Endothelial cell of umbilical vein (primary cell): ENCODE results near the gene PAAF1. TPM values are rescaled to one million over a fixed set of nuclear protein-coding genes. Genes with fewer than 3 reads are reported as not detected.

ENCODE experiments used
- BruUV-seq: library from RNA; stranded (reverse); fragments of 400-500 nt; replicated peaks from 2 replicates; lab custom pipeline; 2021; lab: Mats Ljungman, UMichigan
- CTCF ChIA-PET: fragments of 300-600, 350-600 bp; sonication (Branson Sonifier 250); formaldehyde crosslinking; loops from one replicate; lab custom pipeline; 2021; ENCODE audit warnings: antibody characterized with exemption, inconsistent platforms; lab: Charles Lee
- POLR2A ChIA-PET: fragments of 300-600, 350-600 bp; sonication (Branson Sonifier 250); formaldehyde crosslinking; loops from one replicate; lab custom pipeline; 2021; ENCODE audit warnings: antibody characterized with exemption, inconsistent platforms; lab: Charles Lee
- DNase-seq: peaks from one replicate; pipeline ENCODE4 v3.0.0-alpha.2; 2011; ENCODE audit warnings: low read depth, low spot score
- FAIRE-seq: peaks from 2 replicates; lab custom pipeline; 2011; peaks lifted over from hg19 to GRCh38; lab: Jason Lieb, UNC
- H2AFZ ChIP-seq: 2 replicates; pipeline ENCODE4 v1.6.0; 2012; ENCODE audit warnings: low read depth, low read length, control low read depth, inconsistent platforms
- H3K27ac ChIP-seq: 2 replicates; pipeline ENCODE4 v1.5.1; 2011; ENCODE audit warnings: low read depth, mild to moderate bottlenecking, control low read depth, low read length, moderate library complexity; ENCODE audit not compliant: insufficient read depth
- H3K27me3 ChIP-seq, 2 experiments: 2 replicates each; pipeline versions ENCODE4 v1.6.0 to v1.6.1; 2011; ENCODE audit warnings: low read length in 2 of 2, mixed read lengths in 1 of 2; ENCODE audit not compliant: control insufficient read depth in 2 of 2, insufficient read depth in 2 of 2
- H3K36me3 ChIP-seq, 2 experiments: 2 replicates in 1 of 2; 3 replicates in 1 of 2; pipeline ENCODE4 v1.5.1; 2011; ENCODE audit warnings: low read length in 2 of 2, mild to moderate bottlenecking in 1 of 2, moderate library complexity in 1 of 2; ENCODE audit not compliant: control insufficient read depth in 2 of 2, insufficient read depth in 2 of 2; ENCODE audit errors: extremely low read depth in 1 of 2
- H3K4me1 ChIP-seq: 3 replicates; pipeline ENCODE4 v1.5.1; 2011; ENCODE audit warnings: mild to moderate bottlenecking, low read length; ENCODE audit not compliant: control insufficient read depth, insufficient read depth; ENCODE audit errors: extremely low read depth
- H3K4me2 ChIP-seq: 2 replicates; pipeline ENCODE4 v1.6.1; 2011; ENCODE audit warnings: low read length, control low read depth, mixed read lengths; ENCODE audit not compliant: insufficient read depth
- H3K4me3 ChIP-seq, 3 experiments: fragments of 200-600 bp in 1 of 3; sonication (generic), shearing (Covaris generic) in 1 of 3; replicated peaks in 1 of 3; 2 replicates each; pipeline ENCODE4 v1.5.1; 2011 to 2016; ENCODE audit warnings: control low read depth in 3 of 3, low read length in 3 of 3, mild to moderate bottlenecking in 2 of 3, inconsistent platforms in 1 of 3, low read depth in 1 of 3, moderate library complexity in 1 of 3; ENCODE audit not compliant: insufficient read depth in 1 of 3
- H3K79me2 ChIP-seq: 2 replicates; pipeline ENCODE4 v1.6.0; 2012; ENCODE audit warnings: low read length, inconsistent platforms; ENCODE audit not compliant: control insufficient read depth, insufficient read depth
- H3K9ac ChIP-seq: replicated peaks from 2 replicates; pipeline ENCODE3; 2011; ENCODE audit warnings: low read length, control low read depth; ENCODE audit not compliant: insufficient read depth; ENCODE audit errors: extremely low read depth
- H3K9me1 ChIP-seq: replicated peaks from 3 replicates; pipeline ENCODE4 v1.6.0; 2011; ENCODE audit warnings: mild to moderate bottlenecking, low read length; ENCODE audit not compliant: control insufficient read depth, insufficient read depth; ENCODE audit errors: extremely low read depth
- H3K9me3 ChIP-seq: replicated peaks from 2 replicates; pipeline ENCODE4 v1.5.1; 2012; ENCODE audit warnings: low read length, inconsistent platforms; ENCODE audit not compliant: control insufficient read depth, insufficient read depth
- H4K20me1 ChIP-seq: replicated peaks from 2 replicates; pipeline ENCODE3; 2011; ENCODE audit warnings: mild to moderate bottlenecking, low read length; ENCODE audit not compliant: control insufficient read depth, insufficient read depth; ENCODE audit errors: extremely low read depth
- EZH2 ChIP-seq: IDR thresholded peaks from 2 replicates; pipeline ENCODE4 v1.6.1; 2012; ENCODE audit warnings: borderline replicate concordance, low read depth, mild to moderate bottlenecking, moderate library complexity, low read length, inconsistent platforms; ENCODE audit not compliant: severe bottlenecking
- FOS ChIP-seq: IDR thresholded peaks from 2 replicates; pipeline ENCODE4 v1.6.1; 2011; ENCODE audit warnings: mild to moderate bottlenecking, low read length, moderate library complexity, borderline replicate concordance; ENCODE audit not compliant: insufficient read depth
- GATA2 ChIP-seq: IDR thresholded peaks from 2 replicates; pipeline ENCODE4 v1.7.0; 2011; ENCODE audit warnings: low read depth, mild to moderate bottlenecking, moderate library complexity, mixed read lengths, low read length; ENCODE audit not compliant: insufficient read length, insufficient read depth
- JUN ChIP-seq: IDR thresholded peaks from 2 replicates; pipeline ENCODE4 v1.6.1; 2011; ENCODE audit warnings: borderline replicate concordance, low read depth; ENCODE audit not compliant: insufficient read length, insufficient read depth
- MYC ChIP-seq: IDR thresholded peaks from one replicate; pipeline ENCODE4 v1.6.1; 2011; ENCODE audit warnings: mild to moderate bottlenecking, low read depth, low read length
- POLR2A ChIP-seq: IDR thresholded peaks from 2 replicates; pipeline ENCODE4 v1.6.1; 2012; ENCODE audit warnings: low read depth, mild to moderate bottlenecking, control low read depth, low read length
- POLR2AphosphoS5 ChIP-seq: IDR thresholded peaks from 2 replicates; pipeline ENCODE4 v1.6.1; 2012; ENCODE audit warnings: low read depth, mild to moderate bottlenecking, control low read depth, low read length, moderate library complexity; ENCODE audit not compliant: insufficient read depth
- dilution Hi-C: fragments of 300-500 bp; cut with MboI; formaldehyde crosslinking; loops from one replicate; pipeline ENCODE4 v1.15.0; 2019; ENCODE audit warnings: low sequenced_read_pairs; ENCODE audit not compliant: extremely low pct_ligation_motif_present
- intact Hi-C: fragments of 100-400 bp; cut with micrococcal nuclease; formaldehyde crosslinking; loops from one replicate; pipeline ENCODE4 v1.10.0; 2022
- polyA plus RNA-seq, 4 experiments: library from polyadenylated mRNA; depleted of rRNA in 3 of 4; stranded (reverse) in 3 of 4; unstranded in 1 of 4; fragments of >200 nt; gene quantifications; 2 replicates each; pipeline versions ENCODE4 v1.2.1 to v1.2.3, GENCODE V29; 2011 to 2012; ENCODE audit warnings: missing spikeins in 1 of 4
- total RNA-seq: library from RNA; stranded (reverse); gene quantifications from 2 replicates; pipeline ENCODE4 v1.2.3, GENCODE V29; 2021
- TF ChIP-seq, protein P1 (sequence below), 2 donors: IDR thresholded peaks; 1 replicate in 1 of 2; 2 replicates in 1 of 2; pipeline ENCODE4 v1.5.1; 2011; ENCODE audit warnings: low read length in 2 of 2, mild to moderate bottlenecking in 2 of 2, moderate library complexity in 2 of 2, control low read depth in 1 of 2, inconsistent platforms in 1 of 2, low read depth in 1 of 2; ENCODE audit not compliant: insufficient read depth in 1 of 2; ENCODE audit errors: extremely low read depth in 1 of 2
- TF ChIP-seq, protein P2 (sequence below): IDR thresholded peaks from 2 replicates; pipeline ENCODE4 v1.6.1; 2011; ENCODE audit not compliant: insufficient read depth, insufficient read length

Gene PAAF1
- total and polyA plus RNA-seq, 2 donors (not counting 3 experiments of a cell fraction or from before 2014, with no cell fraction given), result 9.8 to 16.1 TPM

DNA sequence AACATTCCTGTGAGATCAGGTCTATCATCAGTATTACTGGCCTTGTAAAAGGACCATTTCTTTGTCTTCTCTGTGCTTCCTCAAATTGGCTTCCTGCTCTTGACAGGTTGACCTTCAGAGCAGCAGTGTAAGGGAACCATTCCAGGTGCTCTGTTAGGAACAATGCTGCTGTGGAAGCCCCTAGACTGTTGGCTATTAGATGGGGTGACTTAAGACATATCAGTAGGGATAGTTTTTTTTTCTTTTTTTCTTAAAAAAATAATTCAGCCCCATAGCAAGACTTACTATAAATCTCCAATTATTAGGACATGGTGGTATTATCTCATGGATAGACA, 37.7 kb upstream of the PAAF1 start:
- no TSS peak for BruUV-seq
- CTCF ChIA-PET, result no interaction called here
- DNase-seq, result no peak
- H3K4me2 ChIP-seq, result no peak overlapping the region
- no peaks in the 10 kb centered on the region for H3K4me1 ChIP-seq
- H3K9ac ChIP-seq, result no peak overlapping the region
- no peaks in the 10 kb centered on the region for H3K79me2 ChIP-seq
- intact Hi-C loops (no loop called here), dilution Hi-C loops (no loop called here)
- H3K27ac ChIP-seq, result no peak overlapping the region
- no peaks in the 10 kb centered on the region for H3K9me3 ChIP-seq
- POLR2A ChIA-PET, result no interaction called here
- H3K36me3 ChIP-seq, result peaks cover 0 to 3% of the 10 kb centered on the region in 2 experiments
- H3K27me3 ChIP-seq, result no peaks in the 10 kb centered on the region
- H2AFZ ChIP-seq, result no peak overlapping the region
- H4K20me1 ChIP-seq, result no peaks in the 10 kb centered on the region
- no peaks in the 10 kb centered on the region for H3K9me1 ChIP-seq
- no peak overlapping the region for H3K4me3 ChIP-seq
- FAIRE-seq, result no peak
- TF ChIP-seq POLR2AphosphoS5 (no peak), POLR2A (no peak), JUN (no peak), GATA2 (no peak), MYC (no peak), FOS (no peak), EZH2 (no peak)
- TF ChIP-seq, protein P1, sequence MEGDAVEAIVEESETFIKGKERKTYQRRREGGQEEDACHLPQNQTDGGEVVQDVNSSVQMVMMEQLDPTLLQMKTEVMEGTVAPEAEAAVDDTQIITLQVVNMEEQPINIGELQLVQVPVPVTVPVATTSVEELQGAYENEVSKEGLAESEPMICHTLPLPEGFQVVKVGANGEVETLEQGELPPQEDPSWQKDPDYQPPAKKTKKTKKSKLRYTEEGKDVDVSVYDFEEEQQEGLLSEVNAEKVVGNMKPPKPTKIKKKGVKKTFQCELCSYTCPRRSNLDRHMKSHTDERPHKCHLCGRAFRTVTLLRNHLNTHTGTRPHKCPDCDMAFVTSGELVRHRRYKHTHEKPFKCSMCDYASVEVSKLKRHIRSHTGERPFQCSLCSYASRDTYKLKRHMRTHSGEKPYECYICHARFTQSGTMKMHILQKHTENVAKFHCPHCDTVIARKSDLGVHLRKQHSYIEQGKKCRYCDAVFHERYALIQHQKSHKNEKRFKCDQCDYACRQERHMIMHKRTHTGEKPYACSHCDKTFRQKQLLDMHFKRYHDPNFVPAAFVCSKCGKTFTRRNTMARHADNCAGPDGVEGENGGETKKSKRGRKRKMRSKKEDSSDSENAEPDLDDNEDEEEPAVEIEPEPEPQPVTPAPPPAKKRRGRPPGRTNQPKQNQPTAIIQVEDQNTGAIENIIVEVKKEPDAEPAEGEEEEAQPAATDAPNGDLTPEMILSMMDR (IDR thresholded peaks at IDR 0.05; ENCODE audit: extremely low read depth in 1 of 2, insufficient read depth in 1 of 2, low read depth in 1 of 2, low read length in 2 of 2), result no peak
- TF ChIP-seq, protein P2, sequence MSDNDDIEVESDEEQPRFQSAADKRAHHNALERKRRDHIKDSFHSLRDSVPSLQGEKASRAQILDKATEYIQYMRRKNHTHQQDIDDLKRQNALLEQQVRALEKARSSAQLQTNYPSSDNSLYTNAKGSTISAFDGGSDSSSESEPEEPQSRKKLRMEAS, result no peak
